Body of pancreas (tissue), 4 donors: Measurements from ENCODE around the gene BMERB1. TPM values are rescaled to one million over a fixed set of nuclear protein-coding genes. Genes with fewer than 3 reads are reported as not detected.

Experiments
- ATAC-seq: fragments of 150-250 bp; one replicate; pipeline ENCODE4 v1.9.1; 2016
- DNase-seq, 4 donors: peaks; one replicate each; pipeline ENCODE4 v3.0.0-alpha.2; 2019
- H3K27ac ChIP-seq, 4 donors: fragments of 200-600 bp; sonication (generic); 1 replicate in 3 of 4; 2 replicates in 1 of 4; pipeline versions ENCODE4 v1.5.1 to v1.6.1; 2016 to 2019; ENCODE audit warnings: mild to moderate bottlenecking in 1 of 4, mixed read lengths in 1 of 4, moderate library complexity in 1 of 4
- H3K27me3 ChIP-seq, 2 donors: fragments of 200-600 bp; sonication (generic); one replicate each; pipeline ENCODE4 v1.6.0; 2016; ENCODE audit warnings: mild to moderate bottlenecking in 1 of 2
- H3K36me3 ChIP-seq, 2 donors: fragments of 200-600 bp; sonication (generic); replicated peaks in 1 of 2; 2 replicates each; pipeline ENCODE4 v1.5.1; 2016; ENCODE audit warnings: low read depth in 2 of 2; ENCODE audit not compliant: insufficient read depth in 1 of 2
- H3K4me1 ChIP-seq: fragments of 200-600 bp; sonication (generic); one replicate; pipeline ENCODE4 v1.6.0; 2016
- H3K4me3 ChIP-seq, 2 donors: fragments of 200-600 bp; sonication (generic); 1 replicate in 1 of 2; 2 replicates in 1 of 2; pipeline ENCODE4 v1.5.1; 2016 to 2019
- H3K9me3 ChIP-seq, 3 donors: fragments of 200-600 bp; sonication (generic); 1 replicate in 2 of 3; 2 replicates in 1 of 3; pipeline ENCODE4 v1.5.1; 2016
- POLR2A ChIP-seq, 3 donors: fragments of 450-650 bp; IDR thresholded peaks; one replicate each; pipeline ENCODE4 v1.6.1; 2016; ENCODE audit warnings: antibody characterized with exemption in 3 of 3, mild to moderate bottlenecking in 2 of 3
- WGBS, 2 donors: methylation state at CpG; one replicate each; pipeline ENCODE4 v1.1.5; 2017; 5-methylcytosine and 5-hydroxymethylcytosine counted together
- intact Hi-C: fragments of 100-400 bp; cut with DNase I; formaldehyde crosslinking; loops from one replicate; pipeline ENCODE4 v1.15.1; 2023
- total RNA-seq, 2 donors: library from RNA; depleted of rRNA; stranded (reverse); fragments of >200 nt; gene quantifications; one replicate each; pipeline ENCODE4 v1.1.0, GENCODE V29; 2016
- TF ChIP-seq, protein P1 (sequence below), 7 experiments: fragments of 450-650 bp in 4 of 7; fragments of 200-600 bp in 3 of 7; sonication (generic) in 3 of 7; IDR thresholded peaks; one replicate each; pipeline ENCODE4 v1.5.1; 2016 to 2019; ENCODE audit warnings: antibody characterized with exemption in 7 of 7

Gene BMERB1
- total RNA-seq, 2 donors from 2014 or later, result 8.9 to 22.3 TPM

GRCh38 chr16:15583526-15583925 is 149.1 kb downstream of the BMERB1 start:
- DNase-seq (no peak), ATAC-seq (no peak)
- intact Hi-C loops, result no loop called here
- WGBS, 2 donors, result 91 to 95% methylated on average over 4 of the region's 4 CpGs
- Histone ChIP-seq H3K4me1 (no peaks in the 10 kb centered on the region), H3K27me3 (no peaks in the 10 kb centered on the region), H3K27ac (no peak overlapping the region), H3K36me3 (no peaks in the 10 kb centered on the region), H3K4me3 (no peak overlapping the region), H3K9me3 (no peaks in the 10 kb centered on the region)
- TF ChIP-seq, protein P1, sequence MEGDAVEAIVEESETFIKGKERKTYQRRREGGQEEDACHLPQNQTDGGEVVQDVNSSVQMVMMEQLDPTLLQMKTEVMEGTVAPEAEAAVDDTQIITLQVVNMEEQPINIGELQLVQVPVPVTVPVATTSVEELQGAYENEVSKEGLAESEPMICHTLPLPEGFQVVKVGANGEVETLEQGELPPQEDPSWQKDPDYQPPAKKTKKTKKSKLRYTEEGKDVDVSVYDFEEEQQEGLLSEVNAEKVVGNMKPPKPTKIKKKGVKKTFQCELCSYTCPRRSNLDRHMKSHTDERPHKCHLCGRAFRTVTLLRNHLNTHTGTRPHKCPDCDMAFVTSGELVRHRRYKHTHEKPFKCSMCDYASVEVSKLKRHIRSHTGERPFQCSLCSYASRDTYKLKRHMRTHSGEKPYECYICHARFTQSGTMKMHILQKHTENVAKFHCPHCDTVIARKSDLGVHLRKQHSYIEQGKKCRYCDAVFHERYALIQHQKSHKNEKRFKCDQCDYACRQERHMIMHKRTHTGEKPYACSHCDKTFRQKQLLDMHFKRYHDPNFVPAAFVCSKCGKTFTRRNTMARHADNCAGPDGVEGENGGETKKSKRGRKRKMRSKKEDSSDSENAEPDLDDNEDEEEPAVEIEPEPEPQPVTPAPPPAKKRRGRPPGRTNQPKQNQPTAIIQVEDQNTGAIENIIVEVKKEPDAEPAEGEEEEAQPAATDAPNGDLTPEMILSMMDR (IDR thresholded peaks at IDR 0.05), result no peak

- TF ChIP-seq, protein P1 (IDR thresholded peaks at IDR 0.05), result no peak
- no peak for TF ChIP-seq POLR2A (IDR thresholded peaks at IDR 0.05)
- H3K27me3 ChIP-seq, result no peaks in the 10 kb centered on the region
- DNase-seq (no peak), ATAC-seq (no peak)
- H3K4me3 ChIP-seq, result no peak overlapping the region
- WGBS, 2 donors, result 88 to 92% methylated on average over 1 of the region's 1 CpG
- intact Hi-C loops, result no loop called here
- H3K4me1 ChIP-seq, result peaks cover 11% of the 10 kb centered on the region
- H3K9me3 ChIP-seq, result no peaks in the 10 kb centered on the region
- H3K36me3 ChIP-seq, result no peaks in the 10 kb centered on the region
- H3K27ac ChIP-seq, result no peak overlapping the region
Measured at GRCh38 chr16:15585956-15586355, 151.6 kb downstream of the BMERB1 start.

GRCh38 chr16:15586716-15587115 is 152.3 kb downstream of the BMERB1 start:
- WGBS, 2 donors, result 96 to 98% methylated on average over 11 to 12 of the region's 12 CpGs

DNA sequence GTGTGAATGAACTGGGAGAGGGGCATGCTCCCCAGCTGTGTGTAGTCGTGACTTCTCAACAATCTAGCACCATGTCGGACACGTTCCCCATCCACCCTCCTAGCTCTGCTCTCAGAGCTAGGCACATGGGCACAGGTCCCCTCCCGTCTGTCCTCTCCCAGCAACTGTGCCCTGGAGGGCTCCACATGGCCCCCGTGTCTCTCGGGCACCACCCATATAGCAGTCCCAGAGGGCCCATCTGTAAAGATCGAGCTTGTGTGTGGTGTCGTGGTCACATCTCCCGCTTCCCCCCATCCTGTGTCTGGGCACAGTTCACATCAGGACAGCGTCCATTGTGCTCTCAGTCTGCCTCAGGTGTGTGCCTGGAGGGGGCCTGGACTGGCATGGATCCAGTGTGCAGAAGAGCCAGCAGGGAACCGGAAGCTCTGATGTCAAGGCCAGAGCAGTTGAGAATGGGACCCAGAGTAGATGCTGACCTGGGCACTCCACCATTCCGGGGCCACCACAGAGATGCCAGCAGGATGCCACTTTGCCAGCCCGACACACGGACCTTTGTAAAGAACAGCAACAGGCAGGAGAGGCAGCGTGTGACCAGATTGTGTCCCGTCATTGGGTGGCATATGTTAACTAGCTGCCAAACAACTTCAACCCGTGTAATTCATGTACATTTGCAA is 152.9 kb downstream of the BMERB1 start:
- no peak for ATAC-seq
- TF ChIP-seq, protein P1 (IDR thresholded peaks at IDR 0.05), result no peak
- no peak for TF ChIP-seq POLR2A (IDR thresholded peaks at IDR 0.05)

More at GRCh38 chr16:15586716-15587115, 152.3 kb downstream of the BMERB1 start:
- Histone ChIP-seq H3K36me3 (no peaks in the 10 kb centered on the region), H3K9me3 (no peaks in the 10 kb centered on the region), H3K4me1 (peaks cover 14% of the 10 kb centered on the region), H3K4me3 (no peak overlapping the region), H3K27ac (no peak overlapping the region), H3K27me3 (no peaks in the 10 kb centered on the region)
- no peak for DNase-seq
- intact Hi-C loops, result no loop called here
- ATAC-seq, result no peak
- TF ChIP-seq, protein P1 (IDR thresholded peaks at IDR 0.05), result no peak
- no peak for TF ChIP-seq POLR2A (IDR thresholded peaks at IDR 0.05)

DNA sequence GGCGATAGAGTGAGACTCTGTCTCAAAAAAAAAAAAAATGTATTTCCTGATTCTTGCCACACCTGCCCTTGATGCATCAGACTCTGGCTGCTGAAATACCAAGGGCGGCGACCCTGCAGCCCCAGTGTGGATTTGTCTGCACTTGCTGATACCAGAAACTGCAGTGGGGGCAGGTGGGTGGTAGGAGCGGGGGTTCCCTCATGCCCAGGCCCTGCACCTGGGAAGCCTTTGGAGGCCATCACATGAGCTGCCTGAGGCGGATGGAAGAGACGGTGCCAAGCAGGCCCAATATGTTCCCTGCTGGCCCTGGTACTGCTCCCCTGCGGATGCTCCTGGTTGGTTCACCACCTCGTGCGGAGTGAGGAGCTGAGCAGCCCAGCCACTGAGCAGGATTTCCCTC is 157.9 kb downstream of the BMERB1 start:
- ATAC-seq (no peak), DNase-seq (no peak)
- Histone ChIP-seq H3K4me3 (no peak overlapping the region), H3K27ac (no peak overlapping the region), H3K27me3 (no peaks in the 10 kb centered on the region), H3K36me3 (peaks cover 4 to 13% of the 10 kb centered on the region in 2 donors), H3K9me3 (no peaks in the 10 kb centered on the region), H3K4me1 (peaks cover 14% of the 10 kb centered on the region)
- TF ChIP-seq, protein P1 (IDR thresholded peaks at IDR 0.05), result no peak
- TF ChIP-seq POLR2A (IDR thresholded peaks at IDR 0.05), result no peak
- 84% methylated on average over 4 to 6 of the region's 9 CpGs for WGBS, 2 donors
- intact Hi-C loops, result no loop called here

More for the DNA sequence above, 152.9 kb downstream of the BMERB1 start:
- Histone ChIP-seq H3K9me3 (no peaks in the 10 kb centered on the region), H3K4me3 (no peak overlapping the region), H3K27ac (no peak overlapping the region), H3K36me3 (no peaks in the 10 kb centered on the region), H3K4me1 (peaks cover 14% of the 10 kb centered on the region), H3K27me3 (no peaks in the 10 kb centered on the region)
- intact Hi-C loops, result no loop called here
- WGBS, 2 donors, result 93 to 96% methylated on average over 13 to 17 of the region's 17 CpGs
- DNase-seq, result no peak
